K562 (cell line): ENCODE measurements around the gene DGCR8. TPM values are rescaled to one million over a fixed set of nuclear protein-coding genes. Genes with fewer than 3 reads are reported as not detected.

Experiments used
- ARHGAP35 ChIP-seq: fragments of 450-650 bp; IDR thresholded peaks from 2 replicates; pipeline ENCODE4 v1.6.1; 2018; ENCODE audit not compliant: partially characterized antibody
- BHLHE40 ChIP-seq: IDR thresholded peaks from 2 replicates; pipeline ENCODE4 v1.6.1; 2011; ENCODE audit warnings: low read length, improper control_type of control experiment
- COPS2 ChIP-seq: fragments of 450-650 bp; conservative IDR thresholded peaks from 2 replicates; pipeline ENCODE4 v1.6.1; 2016; ENCODE audit warnings: mild to moderate bottlenecking, moderate library complexity
- CXXC5 ChIP-seq: fragments of 250-450 bp; sonication (Bioruptor Pico); IDR thresholded peaks from 2 replicates; pipeline ENCODE4 v1.8.0; 2022; ENCODE audit warnings: inconsistent platforms, mild to moderate bottlenecking, moderate library complexity
- E2F4 ChIP-seq: sonication (generic); formaldehyde crosslinking; IDR thresholded peaks from 2 replicates; pipeline ENCODE4 v1.8.0; 2022; ENCODE audit warnings: mild to moderate bottlenecking, low read depth, missing genetic modification reagents
- GTF2F1 ChIP-seq: IDR thresholded peaks from 2 replicates; pipeline ENCODE4 v1.6.1; 2011; ENCODE audit warnings: low read depth, low read length, improper control_type of control experiment
- HDAC8 ChIP-seq: fragments of 450-650 bp; IDR thresholded peaks from 2 replicates; pipeline ENCODE4 v1.6.1; 2016; ENCODE audit warnings: mild to moderate bottlenecking, missing genetic modification characterization, moderate library complexity, missing compliant biosample characterization
- HLTF ChIP-seq: fragments of 450-650 bp; IDR thresholded peaks from 2 replicates; pipeline ENCODE4 v1.6.1; 2016
- SAFB2 ChIP-seq: fragments of 200-400 bp; formaldehyde crosslinking; IDR thresholded peaks from 2 replicates; pipeline ENCODE4 v1.6.1; 2018; ENCODE audit warnings: borderline replicate concordance, low read length, low read depth, moderate library complexity; ENCODE audit not compliant: severe bottlenecking
- SIN3A ChIP-seq, 2 experiments: fragments of 150-350 bp in 1 of 2; IDR thresholded peaks; 2 replicates each; pipeline ENCODE4 v1.6.1; 2011 to 2016; ENCODE audit warnings: borderline replicate concordance in 2 of 2, low read depth in 2 of 2, low read length in 2 of 2, mild to moderate bottlenecking in 2 of 2, moderate library complexity in 2 of 2; ENCODE audit not compliant: control insufficient read depth in 1 of 2
- SIRT6 ChIP-seq: IDR thresholded peaks from one replicate; pipeline ENCODE4 v1.6.1; 2012; ENCODE audit warnings: low read depth, mild to moderate bottlenecking, control low read depth, inconsistent platforms, low read length, moderate library complexity
- SMAD1 ChIP-seq: fragments of 150-350 bp; IDR thresholded peaks from 2 replicates; pipeline ENCODE4 v1.6.1; 2014; ENCODE audit warnings: low read length, low read depth; ENCODE audit not compliant: partially characterized antibody
- SRSF1 ChIP-seq: fragments of 200-400 bp; formaldehyde crosslinking; IDR thresholded peaks from 2 replicates; pipeline ENCODE4 v1.6.1; 2017; ENCODE audit warnings: mild to moderate bottlenecking, low read depth, low read length, moderate library complexity
- STAT6 ChIP-seq: sonication (generic); formaldehyde crosslinking; IDR thresholded peaks from 2 replicates; pipeline ENCODE4 v1.8.1; 2023; ENCODE audit warnings: mild to moderate bottlenecking, missing genetic modification reagents
- TAF15 ChIP-seq: fragments of 200-400 bp; formaldehyde crosslinking; IDR thresholded peaks from 2 replicates; pipeline ENCODE4 v1.6.1; 2017; ENCODE audit warnings: mild to moderate bottlenecking, low read depth, low read length, moderate library complexity
- ZNF280B ChIP-seq: fragments of 250-450 bp; sonication (Bioruptor Pico); IDR thresholded peaks from 2 replicates; pipeline ENCODE4 v1.5.1; 2021; ENCODE audit warnings: mild to moderate bottlenecking
- ZNF444 ChIP-seq: fragments of 250-450 bp; sonication (Bioruptor Pico); IDR thresholded peaks from 2 replicates; pipeline ENCODE4 v1.4.0; 2020; ENCODE audit warnings: mild to moderate bottlenecking, moderate library complexity
- polyA plus RNA-seq, 8 experiments: library from polyadenylated mRNA; depleted of rRNA in 4 of 8; stranded (reverse) in 5 of 8; unstranded in 3 of 8; fragments of >200 nt; fragmentation: Nextera tagmentation in 2 of 8; fragmentation: Illumina TruSeq in 1 of 8; extraction: Ambion mirVana in 2 of 8; extraction: Trizol in 1 of 8; gene quantifications; 2 replicates each; pipeline versions ENCODE4 v1.2.1 to v1.2.3, GENCODE V29; 2011 to 2014; ENCODE audit warnings: inconsistent platforms in 1 of 8, missing spikeins in 1 of 8
- total RNA-seq, 7 experiments: library from RNA; depleted of rRNA in 6 of 7; stranded (reverse); fragments of >200 nt in 6 of 7; fragmentation: Illumina TruSeq in 2 of 7; extraction: Trizol in 2 of 7; gene quantifications; 2 replicates each; pipeline versions ENCODE4 v1.2.1 to v1.2.3, GENCODE V29; 2011 to 2021; ENCODE audit warnings: low replicate concordance in 1 of 7

Gene DGCR8
- total and polyA plus RNA-seq, 9 of the 15 experiments (the other 6 are each of a cell fraction or from before 2014, with no cell fraction given): 5.9 to 144 (median 80.1) TPM

GRCh38 chr22:20080776-20081654 is 974 bp downstream of the DGCR8 start (continued):
- TF ChIP-seq CXXC5 (CRISPR knock-in tag) (peak; percentile 5; the same call in 1 of the 2 replicates), SRSF1 (peak; percentile 65; the same call in 1 of the 2 replicates), COPS2 (no peak), SMAD1 (peak; percentile 73), SIRT6 (peak; percentile 66), E2F4 (CRISPR knock-in tag) (no peak), HLTF (no peak), GTF2F1 (peak; percentile 34; the same call in 1 of the 2 replicates), SIN3A (IDR thresholded peaks at IDR 0.05; ENCODE audit: borderline replicate concordance in 2 of 2, control insufficient read depth in 1 of 2, low read depth in 2 of 2, low read length in 2 of 2) (peak in 1 of 2 experiments; percentile 71; a peak in 1 of 4 replicates), SAFB2 (no peak), TAF15 (no peak), ZNF280B (no peak), BHLHE40 (no peak; the same call in 1 of the 2 replicates), ZNF444 (peak; percentile 71; the same call in 1 of the 2 replicates), HDAC8 (peak; percentile 89), STAT6 (peak; percentile 98), ARHGAP35 (no peak)
